ENCODE measurements around the gene AQP12B. TPM values are rescaled to one million over a fixed set of nuclear protein-coding genes. Genes with fewer than 3 reads are reported as not detected.

Gene AQP12B
- total and polyA plus RNA-seq, 10 of the 15 experiments (the other 5 are each of a cell fraction or from before 2014, with no cell fraction given), result not detected

DNA sequence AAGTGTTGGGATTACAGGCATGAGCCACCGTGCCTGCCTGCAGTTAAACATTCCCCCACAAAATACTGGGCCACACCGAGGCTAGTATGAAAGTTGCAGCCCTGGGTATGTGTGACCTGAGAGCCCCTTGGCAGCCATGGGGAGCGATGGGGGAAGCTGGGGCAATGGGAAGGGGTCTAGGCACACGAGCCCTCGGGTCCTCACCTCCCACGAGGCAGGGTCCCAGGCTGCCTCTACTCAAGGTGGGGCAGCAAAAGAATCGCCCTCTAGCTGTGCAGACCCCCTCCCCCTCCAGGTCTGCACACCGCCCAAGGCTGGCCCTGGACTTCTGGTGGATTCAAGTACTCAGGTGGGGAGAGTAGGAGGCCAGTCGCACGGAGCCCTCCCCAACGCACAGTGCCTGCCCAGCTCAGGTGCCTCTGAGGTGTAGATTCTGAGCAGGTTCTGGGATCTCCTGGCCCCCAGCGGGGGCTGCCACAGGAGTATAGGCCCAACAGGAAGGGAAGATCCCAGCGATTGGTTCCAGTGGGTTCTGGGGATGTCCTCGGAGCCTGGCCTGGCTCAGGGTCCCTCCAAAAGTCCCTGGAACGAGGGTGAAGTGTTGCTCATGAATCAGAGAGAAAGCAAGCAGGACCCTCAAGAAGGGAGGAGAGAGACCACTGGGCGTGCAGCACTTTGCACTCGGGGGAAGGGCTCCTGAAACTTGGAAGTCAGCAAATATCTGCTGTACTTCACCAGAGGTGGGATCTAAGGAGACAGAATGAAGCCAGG lies 54.8 kb downstream of the AQP12B start:
- Histone ChIP-seq H3K4me3 (no peak overlapping the region), H3K27ac (ENCODE audit: control insufficient read depth, insufficient read depth) (no peak overlapping the region), H3K79me2 (ENCODE audit: control insufficient read depth, insufficient read depth, low read length) (no peaks in the 10 kb centered on the region), H4K20me1 (ENCODE audit: control insufficient read depth, insufficient read depth) (no peaks in the 10 kb centered on the region), H3K9me3 (replicated peaks; ENCODE audit: control insufficient read depth, insufficient read depth, low read length) (no peaks in the 10 kb centered on the region; the same call in 2 of the 3 replicates), H3K36me3 (ENCODE audit: control insufficient read depth in 2 of 2, insufficient read depth in 2 of 2, low read length in 1 of 2) (no peaks in the 10 kb centered on the region), H2AFZ (ENCODE audit: control insufficient read depth, low read depth, low read length) (no peak overlapping the region), H3K9ac (ENCODE audit: control insufficient read depth, insufficient read depth, low read length) (no peak overlapping the region), H3K27me3 (replicated peaks in 1 of 2; ENCODE audit: control insufficient read depth in 2 of 2, insufficient read depth in 2 of 2, low read length in 1 of 2) (no peaks in the 10 kb centered on the region), H3K4me2 (ENCODE audit: control insufficient read depth, insufficient read depth) (no peak overlapping the region), H3K4me1 (ENCODE audit: control insufficient read depth, insufficient read depth, low read length) (peaks cover 20% of the 10 kb centered on the region)
- ChIA-PET SMC1A (ENCODE audit: uncharacterized antibody, unreplicated experiment) (no interaction called here), POLR2A (interaction anchor here (0.6 kb wide), 1 partner anchor 179 kb away, joined by 3 read pairs; no protein-coding TSS in a partner anchor), RAD21 (ENCODE audit: unreplicated experiment) (no interaction called here), CTCF (interaction anchor here (1.0 to 1.3 kb wide), 2 partner anchors 41 to 114 kb away, joined by 3 read pairs; partner anchors contain the start of gene CAPN10)
- TF ChIP-seq BCL11A (IDR thresholded peaks at IDR 0.05; ENCODE audit: low read depth, low read length) (no peak), ZZZ3 (IDR thresholded peaks at IDR 0.05; ENCODE audit: control insufficient read depth, insufficient read length, low read depth) (no peak), MTA2 (IDR thresholded peaks at IDR 0.05; ENCODE audit: low read depth) (no peak), ETV6 (conservative IDR thresholded peaks at IDR 0.05 in 1 of 2, IDR thresholded peaks at IDR 0.05 in 1 of 2; ENCODE audit: borderline replicate concordance in 1 of 2, low read depth in 1 of 2) (no peak), E4F1 (IDR thresholded peaks at IDR 0.05; ENCODE audit: borderline replicate concordance, partially characterized antibody) (no peak), RCOR1 (conservative IDR thresholded peaks at IDR 0.05; ENCODE audit: low read depth, low read length) (no peak), KAT2A (conservative IDR thresholded peaks at IDR 0.05; ENCODE audit: control insufficient read depth, low read depth, low read length) (no peak), RELB (IDR thresholded peaks at IDR 0.05; ENCODE audit: low read depth) (no peak), SRF (IDR thresholded peaks at IDR 0.05; ENCODE audit: low read depth in 2 of 2, low read length in 2 of 2) (no peak), TARDBP (IDR thresholded peaks at IDR 0.05; ENCODE audit: borderline replicate concordance) (no peak), MEF2B (IDR thresholded peaks at IDR 0.05; ENCODE audit: partially characterized antibody, poor library complexity, severe bottlenecking) (no peak), CHD4 (IDR thresholded peaks at IDR 0.05) (no peak), ZNF24 (IDR thresholded peaks at IDR 0.05) (no peak), PAX5 (IDR thresholded peaks at IDR 0.05; ENCODE audit: borderline replicate concordance, low read depth, low read length) (no peak), NFYB (IDR thresholded peaks at IDR 0.05; ENCODE audit: insufficient read depth, low read depth, low read length) (no peak)
- no peak for ATAC-seq
- FAIRE-seq, result no peak
- in situ Hi-C loops (cut with MboI) (no loop called here), intact Hi-C loops (cut with micrococcal nuclease; ENCODE audit: unreplicated experiment) (no loop called here)
- 76% methylated on average over 17 of the region's 17 CpGs for WGBS (ENCODE audit: insufficient coverage, insufficient replicate concordance, low lambda C conversion rate, missing lambda C conversion rate)
- no peak for DNase-seq (ENCODE audit: low read depth, low spot score)
- BruUV-seq (replicated peaks), result no TSS peak
